C1 segment of cervical spinal cord (tissue), 14 donors: ENCODE measurements around the gene FRMD5.
A peak's percentile ranks its signal among the peaks of the same experiment; 100 is the strongest.
"Not testable (repeated sequence)": the region's sequence is repeated elsewhere in the genome, so short reads cannot be mapped to it uniquely, and the experiment has no call there.

ENCODE experiments used
- DNase-seq, 14 donors: peaks; one replicate each; lab custom pipeline; 2025; lab: John Stamatoyannopoulos, UW

Gene FRMD5

GRCh38 chr15:44034334-44034733, 160.7 kb downstream of the FRMD5 start:
- DNase-seq: no peak

DNA sequence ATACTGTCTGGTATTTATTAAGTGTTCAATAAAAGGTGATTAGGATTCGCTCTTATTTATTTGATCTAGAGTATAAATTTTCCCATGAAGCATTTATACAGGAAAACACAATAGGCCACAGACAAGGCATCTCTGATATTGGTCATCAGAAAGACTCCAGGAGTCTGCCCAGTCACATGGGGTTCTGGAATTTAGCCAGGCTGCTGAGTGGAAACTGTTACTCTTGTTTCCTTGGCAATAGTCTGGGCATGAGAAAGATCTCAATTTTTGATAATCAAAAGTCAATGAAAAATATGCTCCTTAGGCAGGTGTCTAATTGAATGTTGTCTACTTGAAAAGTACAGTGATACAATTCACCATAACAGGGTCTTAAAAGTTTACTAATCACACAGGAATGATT, 161.2 kb downstream of the FRMD5 start:
- peak in 2 of 14 donors; percentile 4 to 8 for DNase-seq

DNA sequence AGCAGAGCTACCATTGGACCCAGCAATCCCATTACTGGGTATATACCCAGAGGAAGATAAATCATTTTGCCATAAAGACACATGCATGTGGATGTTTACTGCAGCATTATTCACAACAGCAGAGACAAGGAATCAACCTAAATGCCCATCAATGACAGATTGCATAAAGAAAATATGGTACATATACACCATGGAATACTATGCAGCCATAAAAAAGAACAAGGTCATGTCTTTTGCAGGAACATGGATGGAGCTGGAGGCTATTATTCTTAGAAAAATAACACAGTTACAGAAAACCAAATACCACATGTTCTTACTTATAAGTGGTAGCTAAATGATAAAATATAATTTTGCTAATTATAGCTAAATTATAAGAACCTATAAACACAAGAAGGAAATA, 162.3 kb downstream of the FRMD5 start:
- DNase-seq: not testable (repeated sequence)

- DNase-seq: no peak
Measured at GRCh38 chr15:44029940-44030568, 165.0 kb downstream of the FRMD5 start.

DNA sequence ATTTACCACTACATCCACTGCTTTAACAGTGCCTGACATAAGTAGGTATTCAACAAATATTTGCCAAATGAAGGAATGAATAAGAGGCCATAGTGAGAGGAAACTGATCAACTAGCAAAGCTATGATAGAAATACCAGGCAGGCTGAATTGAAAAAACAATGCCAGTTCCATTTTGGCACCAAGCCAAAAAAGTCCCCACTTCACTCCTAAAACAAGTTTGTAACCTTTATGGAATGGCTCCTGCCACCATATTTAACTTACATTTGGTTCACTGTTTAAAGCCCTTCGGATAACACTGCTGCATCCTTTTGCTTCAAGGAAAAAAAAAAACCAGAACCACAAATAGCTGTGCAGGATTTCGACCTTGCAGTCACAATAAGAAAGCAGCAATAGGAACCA, 166.1 kb downstream of the FRMD5 start:
- DNase-seq: no peak

DNA sequence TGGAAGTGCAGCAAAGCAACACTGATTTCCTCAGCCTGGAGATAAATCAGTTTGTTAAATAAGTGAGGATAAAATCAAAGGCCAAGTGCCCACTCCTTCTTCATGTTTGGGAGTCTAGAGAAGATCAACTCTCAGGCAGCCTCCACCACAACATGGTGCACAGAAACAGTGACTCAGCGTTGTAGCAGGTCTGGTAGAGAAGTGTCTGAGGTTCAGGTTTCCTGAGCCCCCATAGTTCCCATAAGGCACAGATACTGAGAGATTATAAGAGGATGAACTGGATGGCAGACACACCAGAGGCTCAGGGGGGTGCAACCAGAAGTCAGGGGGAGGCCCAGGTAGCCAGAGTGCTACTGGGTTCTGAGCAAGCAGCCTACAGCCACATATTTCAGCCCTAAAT, 166.7 kb downstream of the FRMD5 start:
- no peak for DNase-seq

DNA sequence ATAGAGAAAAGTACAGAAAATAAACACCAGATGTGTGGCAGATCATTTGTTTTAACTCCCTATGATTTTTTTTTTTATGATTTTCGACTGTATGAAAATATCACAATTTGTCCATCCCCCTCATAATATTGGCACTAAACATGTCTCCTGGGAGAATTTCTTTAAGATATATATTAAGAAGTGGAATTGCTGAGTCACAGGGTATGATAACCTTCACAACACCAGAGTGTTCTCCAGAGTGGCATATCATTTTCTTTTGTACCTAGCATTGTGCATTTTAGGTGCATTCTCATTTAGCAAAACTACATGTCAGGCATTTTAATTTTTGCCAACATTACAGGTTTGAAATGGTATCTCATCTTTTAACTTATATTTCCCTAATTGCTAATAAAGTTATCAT, 170.9 kb downstream of the FRMD5 start:
- no peak for DNase-seq

DNA sequence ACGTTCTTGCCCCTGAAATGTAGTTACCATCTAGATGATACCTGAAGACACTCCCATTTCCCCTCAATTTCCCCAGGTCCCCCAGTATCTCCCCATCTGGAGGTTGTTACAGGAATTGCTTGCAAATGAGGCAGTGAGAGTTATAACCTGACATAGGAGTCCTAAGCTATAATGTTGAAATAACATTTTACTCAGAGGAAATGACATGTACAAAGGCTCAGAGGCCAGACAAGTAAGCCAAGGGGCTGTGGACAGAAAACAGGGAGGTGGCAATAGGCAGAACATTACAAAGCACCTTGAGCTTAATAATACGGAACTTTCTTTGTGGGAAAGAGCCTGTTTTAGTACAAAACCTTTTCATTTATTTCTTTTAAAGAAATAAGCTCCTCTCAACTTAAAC, 171.9 kb downstream of the FRMD5 start:
- DNase-seq: no peak

GRCh38 chr15:44018151-44018550, 176.9 kb downstream of the FRMD5 start:
- no peak for DNase-seq

- DNase-seq: peak in 1 of 14 donors; percentile 6
Measured at GRCh38 chr15:44015545-44016305, 179.3 kb downstream of the FRMD5 start.

GRCh38 chr15:44011238-44011854, 183.7 kb downstream of the FRMD5 start:
- DNase-seq: no peak

DNA sequence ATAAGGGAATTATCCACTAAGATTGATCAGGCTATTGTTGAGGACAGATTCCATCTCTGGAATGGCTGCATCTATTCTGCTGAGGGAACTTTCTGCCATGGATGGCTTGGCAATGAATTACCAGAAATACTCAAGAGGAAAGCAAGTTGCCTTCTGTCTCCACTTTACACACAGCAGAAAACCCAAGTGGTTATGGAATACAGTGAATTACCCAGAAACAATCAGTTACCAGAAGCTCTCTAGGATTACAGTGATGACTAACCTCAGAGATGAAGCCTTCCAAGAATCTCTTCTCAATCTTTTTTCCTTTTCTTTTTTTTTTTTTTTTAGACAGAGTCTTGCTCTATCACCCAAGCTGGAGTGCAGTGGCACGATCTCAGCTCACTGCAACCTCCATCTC, 185.0 kb downstream of the FRMD5 start:
- DNase-seq: no peak

DNA sequence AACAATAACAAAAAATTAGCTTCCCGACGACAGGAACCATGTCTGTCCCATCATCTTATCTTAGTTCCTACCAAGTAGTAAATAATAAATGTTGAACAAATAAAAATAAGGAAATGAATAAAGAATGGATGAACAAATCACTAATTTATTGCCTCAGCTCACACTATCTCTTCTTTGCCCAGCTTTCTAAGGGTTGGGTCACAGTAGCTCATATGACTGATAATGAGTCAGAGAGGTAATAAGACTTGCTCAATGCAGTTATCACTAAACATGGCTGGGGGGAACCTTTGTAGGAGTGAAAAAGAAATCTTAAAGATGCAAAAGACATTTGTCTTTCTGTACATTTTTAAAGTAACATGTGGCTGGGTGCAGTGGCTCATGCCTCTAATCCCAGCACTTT, 186.0 kb downstream of the FRMD5 start:
- no peak for DNase-seq

DNA sequence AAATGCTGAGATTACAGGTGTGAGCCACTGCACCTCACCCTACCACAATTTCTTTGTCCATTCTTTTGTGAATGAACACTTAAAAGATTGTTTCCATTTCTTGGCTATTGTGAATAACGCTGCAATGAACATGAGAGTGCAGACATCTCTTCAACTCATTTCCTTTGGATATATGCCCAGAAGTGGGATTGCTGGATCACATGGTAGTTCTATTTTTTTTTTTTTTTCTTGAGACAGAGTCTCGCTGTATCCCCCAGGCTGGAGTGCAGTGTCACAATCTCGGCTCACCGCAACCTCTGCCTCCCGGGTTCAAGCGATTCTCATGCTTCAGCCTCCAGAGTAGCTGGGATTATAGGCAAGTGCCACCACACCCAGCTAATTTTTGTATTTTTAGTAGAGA, 194.8 kb downstream of the FRMD5 start:
- not testable (repeated sequence) for DNase-seq

- peak in 3 of 14 donors; percentile 3 to 14 (median 10) for DNase-seq
Measured at GRCh38 chr15:43998607-43999006, 196.5 kb downstream of the FRMD5 start.

DNA sequence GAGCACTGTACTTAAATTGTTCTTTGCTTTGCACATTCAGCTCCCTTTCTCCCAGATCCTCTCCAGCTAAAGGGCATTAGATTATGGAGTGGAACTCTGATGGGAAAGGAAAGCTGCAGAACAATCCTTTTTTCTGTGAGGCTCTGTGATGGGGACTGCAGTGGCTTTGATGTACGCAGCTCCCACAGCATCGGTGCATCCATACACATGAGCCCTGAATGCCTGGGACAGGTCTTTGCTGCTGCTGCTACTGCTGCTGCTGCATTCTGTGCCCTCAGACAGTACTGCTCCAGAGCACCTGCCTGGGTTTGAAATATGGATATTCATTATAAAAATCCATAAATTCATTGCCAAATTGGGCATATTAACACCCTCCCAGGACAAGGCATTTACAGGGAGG, 203.9 kb downstream of the FRMD5 start:
- DNase-seq: no peak

- DNase-seq: no peak
Measured at GRCh38 chr15:43989938-43990337, 205.1 kb downstream of the FRMD5 start.

GRCh38 chr15:43988900-43989299, 206.2 kb downstream of the FRMD5 start:
- no peak for DNase-seq

GRCh38 chr15:43987924-43988323, 207.1 kb downstream of the FRMD5 start:
- DNase-seq: no peak

- no peak for DNase-seq
Measured at GRCh38 chr15:43985976-43986680, 208.9 kb downstream of the FRMD5 start.

- no peak for DNase-seq
Measured at GRCh38 chr15:43981576-43981975, 213.5 kb downstream of the FRMD5 start.
